Thyroid gland (tissue), 4 donors: Measurements from ENCODE around the gene ST7.

Experiments used
- POLR2A ChIP-seq, 2 donors: fragments of 450-650 bp; IDR thresholded peaks; one replicate each; pipeline ENCODE4 v1.6.1; 2017; ENCODE audit warnings: antibody characterized with exemption in 2 of 2, mild to moderate bottlenecking in 2 of 2, moderate library complexity in 1 of 2
- TF ChIP-seq, protein P1 (sequence below), 6 experiments: fragments of 200-600 bp in 3 of 6; fragments of 450-650 bp in 3 of 6; sonication (generic) in 3 of 6; IDR thresholded peaks; one replicate each; pipeline ENCODE4 v1.5.1; 2016 to 2019; ENCODE audit warnings: antibody characterized with exemption in 6 of 6, mild to moderate bottlenecking in 2 of 6, inconsistent platforms in 1 of 6, moderate library complexity in 1 of 6

DNA sequence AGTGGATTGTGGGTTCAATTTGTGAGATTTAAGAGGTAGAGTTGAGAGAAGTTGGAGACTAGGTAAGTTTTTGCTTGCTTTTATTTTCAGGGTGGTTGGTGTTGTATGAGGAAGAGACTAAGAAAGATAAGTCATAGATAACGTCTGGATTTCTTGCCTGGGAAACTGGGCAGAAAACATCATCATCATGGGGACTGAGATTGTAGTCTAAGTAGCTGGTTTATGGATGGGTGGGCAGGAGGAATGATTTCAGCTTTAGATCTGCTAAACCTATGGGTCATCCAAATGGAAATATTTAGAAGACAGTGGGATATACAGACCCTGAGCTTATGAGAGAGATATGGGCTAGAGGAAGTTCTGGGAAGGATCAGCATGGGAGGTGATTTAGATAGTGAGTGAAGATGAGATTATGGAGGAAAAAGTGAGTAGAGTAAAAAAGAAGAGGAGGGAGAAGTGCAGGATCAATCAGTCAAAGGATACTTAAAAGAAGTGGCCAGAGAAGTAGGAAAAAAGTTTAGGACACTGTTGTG is 199.8 kb downstream of the ST7 start:
- TF ChIP-seq POLR2A (IDR thresholded peaks at IDR 0.05) = no peak
- TF ChIP-seq, protein P1, sequence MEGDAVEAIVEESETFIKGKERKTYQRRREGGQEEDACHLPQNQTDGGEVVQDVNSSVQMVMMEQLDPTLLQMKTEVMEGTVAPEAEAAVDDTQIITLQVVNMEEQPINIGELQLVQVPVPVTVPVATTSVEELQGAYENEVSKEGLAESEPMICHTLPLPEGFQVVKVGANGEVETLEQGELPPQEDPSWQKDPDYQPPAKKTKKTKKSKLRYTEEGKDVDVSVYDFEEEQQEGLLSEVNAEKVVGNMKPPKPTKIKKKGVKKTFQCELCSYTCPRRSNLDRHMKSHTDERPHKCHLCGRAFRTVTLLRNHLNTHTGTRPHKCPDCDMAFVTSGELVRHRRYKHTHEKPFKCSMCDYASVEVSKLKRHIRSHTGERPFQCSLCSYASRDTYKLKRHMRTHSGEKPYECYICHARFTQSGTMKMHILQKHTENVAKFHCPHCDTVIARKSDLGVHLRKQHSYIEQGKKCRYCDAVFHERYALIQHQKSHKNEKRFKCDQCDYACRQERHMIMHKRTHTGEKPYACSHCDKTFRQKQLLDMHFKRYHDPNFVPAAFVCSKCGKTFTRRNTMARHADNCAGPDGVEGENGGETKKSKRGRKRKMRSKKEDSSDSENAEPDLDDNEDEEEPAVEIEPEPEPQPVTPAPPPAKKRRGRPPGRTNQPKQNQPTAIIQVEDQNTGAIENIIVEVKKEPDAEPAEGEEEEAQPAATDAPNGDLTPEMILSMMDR (IDR thresholded peaks at IDR 0.05) = no peak
